Endothelial cell of umbilical vein (primary cell): Measurements from ENCODE around the gene SCP2. TPM values are rescaled to one million over a fixed set of nuclear protein-coding genes. Genes with fewer than 3 reads are reported as not detected.

Experiments used
- BruUV-seq: library from RNA; stranded (reverse); fragments of 400-500 nt; replicated peaks from 2 replicates; lab custom pipeline; 2021; lab: Mats Ljungman, UMichigan
- CTCF ChIA-PET: fragments of 300-600, 350-600 bp; sonication (Branson Sonifier 250); formaldehyde crosslinking; loops from one replicate; lab custom pipeline; 2021; ENCODE audit warnings: antibody characterized with exemption, inconsistent platforms; lab: Charles Lee
- POLR2A ChIA-PET: fragments of 300-600, 350-600 bp; sonication (Branson Sonifier 250); formaldehyde crosslinking; loops from one replicate; lab custom pipeline; 2021; ENCODE audit warnings: antibody characterized with exemption, inconsistent platforms; lab: Charles Lee
- DNase-seq: peaks from one replicate; pipeline ENCODE4 v3.0.0-alpha.2; 2011; ENCODE audit warnings: low read depth, low spot score
- FAIRE-seq: peaks from 2 replicates; lab custom pipeline; 2011; peaks lifted over from hg19 to GRCh38; lab: Jason Lieb, UNC
- H2AFZ ChIP-seq: 2 replicates; pipeline ENCODE4 v1.6.0; 2012; ENCODE audit warnings: low read depth, low read length, control low read depth, inconsistent platforms
- H3K27ac ChIP-seq: 2 replicates; pipeline ENCODE4 v1.5.1; 2011; ENCODE audit warnings: low read depth, mild to moderate bottlenecking, control low read depth, low read length, moderate library complexity; ENCODE audit not compliant: insufficient read depth
- H3K27me3 ChIP-seq, 2 experiments: 2 replicates each; pipeline versions ENCODE4 v1.6.0 to v1.6.1; 2011; ENCODE audit warnings: low read length in 2 of 2, mixed read lengths in 1 of 2; ENCODE audit not compliant: control insufficient read depth in 2 of 2, insufficient read depth in 2 of 2
- H3K36me3 ChIP-seq, 2 experiments: 2 replicates in 1 of 2; 3 replicates in 1 of 2; pipeline ENCODE4 v1.5.1; 2011; ENCODE audit warnings: low read length in 2 of 2, mild to moderate bottlenecking in 1 of 2, moderate library complexity in 1 of 2; ENCODE audit not compliant: control insufficient read depth in 2 of 2, insufficient read depth in 2 of 2; ENCODE audit errors: extremely low read depth in 1 of 2
- H3K4me1 ChIP-seq: 3 replicates; pipeline ENCODE4 v1.5.1; 2011; ENCODE audit warnings: mild to moderate bottlenecking, low read length; ENCODE audit not compliant: control insufficient read depth, insufficient read depth; ENCODE audit errors: extremely low read depth
- H3K4me2 ChIP-seq: 2 replicates; pipeline ENCODE4 v1.6.1; 2011; ENCODE audit warnings: low read length, control low read depth, mixed read lengths; ENCODE audit not compliant: insufficient read depth
- H3K4me3 ChIP-seq, 3 experiments: fragments of 200-600 bp in 1 of 3; sonication (generic), shearing (Covaris generic) in 1 of 3; replicated peaks in 1 of 3; 2 replicates each; pipeline ENCODE4 v1.5.1; 2011 to 2016; ENCODE audit warnings: control low read depth in 3 of 3, low read length in 3 of 3, mild to moderate bottlenecking in 2 of 3, inconsistent platforms in 1 of 3, low read depth in 1 of 3, moderate library complexity in 1 of 3; ENCODE audit not compliant: insufficient read depth in 1 of 3
- H3K79me2 ChIP-seq: 2 replicates; pipeline ENCODE4 v1.6.0; 2012; ENCODE audit warnings: low read length, inconsistent platforms; ENCODE audit not compliant: control insufficient read depth, insufficient read depth
- H3K9ac ChIP-seq: replicated peaks from 2 replicates; pipeline ENCODE3; 2011; ENCODE audit warnings: low read length, control low read depth; ENCODE audit not compliant: insufficient read depth; ENCODE audit errors: extremely low read depth
- H3K9me1 ChIP-seq: replicated peaks from 3 replicates; pipeline ENCODE4 v1.6.0; 2011; ENCODE audit warnings: mild to moderate bottlenecking, low read length; ENCODE audit not compliant: control insufficient read depth, insufficient read depth; ENCODE audit errors: extremely low read depth
- H3K9me3 ChIP-seq: replicated peaks from 2 replicates; pipeline ENCODE4 v1.5.1; 2012; ENCODE audit warnings: low read length, inconsistent platforms; ENCODE audit not compliant: control insufficient read depth, insufficient read depth
- H4K20me1 ChIP-seq: replicated peaks from 2 replicates; pipeline ENCODE3; 2011; ENCODE audit warnings: mild to moderate bottlenecking, low read length; ENCODE audit not compliant: control insufficient read depth, insufficient read depth; ENCODE audit errors: extremely low read depth
- CTCF ChIP-seq, 2 donors: IDR thresholded peaks; 1 replicate in 1 of 2; 2 replicates in 1 of 2; pipeline ENCODE4 v1.5.1; 2011; ENCODE audit warnings: low read length in 2 of 2, mild to moderate bottlenecking in 2 of 2, moderate library complexity in 2 of 2, control low read depth in 1 of 2, inconsistent platforms in 1 of 2, low read depth in 1 of 2; ENCODE audit not compliant: insufficient read depth in 1 of 2; ENCODE audit errors: extremely low read depth in 1 of 2
- EZH2 ChIP-seq: IDR thresholded peaks from 2 replicates; pipeline ENCODE4 v1.6.1; 2012; ENCODE audit warnings: borderline replicate concordance, low read depth, mild to moderate bottlenecking, moderate library complexity, low read length, inconsistent platforms; ENCODE audit not compliant: severe bottlenecking
- FOS ChIP-seq: IDR thresholded peaks from 2 replicates; pipeline ENCODE4 v1.6.1; 2011; ENCODE audit warnings: mild to moderate bottlenecking, low read length, moderate library complexity, borderline replicate concordance; ENCODE audit not compliant: insufficient read depth
- GATA2 ChIP-seq: IDR thresholded peaks from 2 replicates; pipeline ENCODE4 v1.7.0; 2011; ENCODE audit warnings: low read depth, mild to moderate bottlenecking, moderate library complexity, mixed read lengths, low read length; ENCODE audit not compliant: insufficient read length, insufficient read depth
- JUN ChIP-seq: IDR thresholded peaks from 2 replicates; pipeline ENCODE4 v1.6.1; 2011; ENCODE audit warnings: borderline replicate concordance, low read depth; ENCODE audit not compliant: insufficient read length, insufficient read depth
- MYC ChIP-seq: IDR thresholded peaks from one replicate; pipeline ENCODE4 v1.6.1; 2011; ENCODE audit warnings: mild to moderate bottlenecking, low read depth, low read length
- POLR2A ChIP-seq: IDR thresholded peaks from 2 replicates; pipeline ENCODE4 v1.6.1; 2012; ENCODE audit warnings: low read depth, mild to moderate bottlenecking, control low read depth, low read length
- POLR2AphosphoS5 ChIP-seq: IDR thresholded peaks from 2 replicates; pipeline ENCODE4 v1.6.1; 2012; ENCODE audit warnings: low read depth, mild to moderate bottlenecking, control low read depth, low read length, moderate library complexity; ENCODE audit not compliant: insufficient read depth
- dilution Hi-C: fragments of 300-500 bp; cut with MboI; formaldehyde crosslinking; loops from one replicate; pipeline ENCODE4 v1.15.0; 2019; ENCODE audit warnings: low sequenced_read_pairs; ENCODE audit not compliant: extremely low pct_ligation_motif_present
- intact Hi-C: fragments of 100-400 bp; cut with micrococcal nuclease; formaldehyde crosslinking; loops from one replicate; pipeline ENCODE4 v1.10.0; 2022
- polyA plus RNA-seq, 4 experiments: library from polyadenylated mRNA; depleted of rRNA in 3 of 4; stranded (reverse) in 3 of 4; unstranded in 1 of 4; fragments of >200 nt; gene quantifications; 2 replicates each; pipeline versions ENCODE4 v1.2.1 to v1.2.3, GENCODE V29; 2011 to 2012; ENCODE audit warnings: missing spikeins in 1 of 4
- total RNA-seq: library from RNA; stranded (reverse); gene quantifications from 2 replicates; pipeline ENCODE4 v1.2.3, GENCODE V29; 2021
- TF ChIP-seq, protein P1 (sequence below): IDR thresholded peaks from 2 replicates; pipeline ENCODE4 v1.6.1; 2011; ENCODE audit not compliant: insufficient read depth, insufficient read length

Gene SCP2
- total and polyA plus RNA-seq, 2 donors (not counting 3 experiments of a cell fraction or from before 2014, with no cell fraction given): 42.4 to 92.7 TPM

DNA sequence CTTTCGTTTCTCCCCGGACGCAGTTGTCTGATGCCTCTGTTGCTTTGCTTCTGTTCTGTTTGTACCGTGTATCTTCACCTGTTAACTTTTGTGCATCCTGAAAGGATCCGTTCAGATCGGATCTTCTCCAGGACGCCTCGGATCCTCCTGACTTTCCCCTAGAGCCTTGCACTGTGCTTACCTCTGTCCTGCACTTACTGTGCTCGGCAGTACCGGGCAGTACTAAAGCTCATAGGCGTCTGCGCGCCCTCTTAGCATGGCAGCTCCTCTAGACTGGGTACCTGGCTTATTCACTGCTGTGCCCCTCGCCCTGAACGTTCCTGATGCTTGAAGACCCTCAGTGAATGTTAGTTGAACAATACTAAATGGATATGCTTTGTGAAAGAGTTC, 934 bp downstream of the SCP2 start:
- FAIRE-seq (no peak), DNase-seq (no peak)
- Histone ChIP-seq H3K27me3 (no peaks in the 10 kb centered on the region), H3K79me2 (no peaks in the 10 kb centered on the region), H3K9me1 (no peaks in the 10 kb centered on the region), H3K36me3 (no peaks in the 10 kb centered on the region), H2AFZ (peak overlapping the region; percentile 72), H3K27ac (no peak overlapping the region), H3K4me2 (peak overlapping the region; percentile 62), H4K20me1 (no peaks in the 10 kb centered on the region), H3K4me3 (peak overlapping the region; percentile 54 to 75 (median 57)), H3K9me3 (no peaks in the 10 kb centered on the region), H3K4me1 (peaks cover 3% of the 10 kb centered on the region), H3K9ac (peak overlapping the region; percentile 57)
- dilution Hi-C loops (no loop called here), intact Hi-C loops (no loop called here)
- POLR2A ChIA-PET: interaction anchor here (0.6 kb wide), 1 partner anchor 49 kb away, joined by 9 read pairs; no protein-coding TSS in a partner anchor
- CTCF ChIA-PET: interaction anchor here (1.2 to 1.9 kb wide), 2 partner anchors 22 to 253 kb away, joined by 4 to 6 read pairs; no protein-coding TSS in a partner anchor
- BruUV-seq: no TSS peak
- TF ChIP-seq POLR2AphosphoS5 (no peak), JUN (no peak)
- TF ChIP-seq, protein P1, sequence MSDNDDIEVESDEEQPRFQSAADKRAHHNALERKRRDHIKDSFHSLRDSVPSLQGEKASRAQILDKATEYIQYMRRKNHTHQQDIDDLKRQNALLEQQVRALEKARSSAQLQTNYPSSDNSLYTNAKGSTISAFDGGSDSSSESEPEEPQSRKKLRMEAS: no peak

- intact Hi-C loops: no loop called here
- Histone ChIP-seq H3K79me2 (no peaks in the 10 kb centered on the region), H3K9ac (no peak overlapping the region), H4K20me1 (no peaks in the 10 kb centered on the region), H3K4me3 (no peak overlapping the region), H3K27me3 (no peaks in the 10 kb centered on the region), H3K4me1 (peaks cover 3% of the 10 kb centered on the region), H3K9me1 (no peaks in the 10 kb centered on the region), H2AFZ (no peak overlapping the region), H3K4me2 (no peak overlapping the region), H3K9me3 (no peaks in the 10 kb centered on the region), H3K36me3 (no peaks in the 10 kb centered on the region), H3K27ac (no peak overlapping the region)
- POLR2A ChIA-PET: no interaction called here
- CTCF ChIA-PET: no interaction called here
- TF ChIP-seq POLR2AphosphoS5 (no peak), POLR2A (no peak), CTCF (IDR thresholded peaks at IDR 0.05; ENCODE audit: extremely low read depth in 1 of 2, insufficient read depth in 1 of 2, low read depth in 1 of 2, low read length in 2 of 2) (no peak), FOS (no peak), EZH2 (no peak), MYC (no peak), JUN (no peak), GATA2 (no peak)
- TF ChIP-seq, protein P1: no peak
- no peak for DNase-seq
- BruUV-seq: no TSS peak
- no peak for FAIRE-seq
- dilution Hi-C loops: no loop called here
These were observed 1.9 kb downstream of the SCP2 start for GRCh38 chr1:52929019-52929418.
